GM21515 (cell line): ENCODE measurements around the gene INPP5A.

Experiments
- ATAC-seq: cut with Tn5 transposase; IDR thresholded peaks from one replicate; pipeline ENCODE4 v1.9.1; 2021; ENCODE audit not compliant: unreplicated experiment

INPP5A gene

GRCh38 chr10:132687181-132687892 is 149.8 kb downstream of the INPP5A start:
- no peak for ATAC-seq

DNA sequence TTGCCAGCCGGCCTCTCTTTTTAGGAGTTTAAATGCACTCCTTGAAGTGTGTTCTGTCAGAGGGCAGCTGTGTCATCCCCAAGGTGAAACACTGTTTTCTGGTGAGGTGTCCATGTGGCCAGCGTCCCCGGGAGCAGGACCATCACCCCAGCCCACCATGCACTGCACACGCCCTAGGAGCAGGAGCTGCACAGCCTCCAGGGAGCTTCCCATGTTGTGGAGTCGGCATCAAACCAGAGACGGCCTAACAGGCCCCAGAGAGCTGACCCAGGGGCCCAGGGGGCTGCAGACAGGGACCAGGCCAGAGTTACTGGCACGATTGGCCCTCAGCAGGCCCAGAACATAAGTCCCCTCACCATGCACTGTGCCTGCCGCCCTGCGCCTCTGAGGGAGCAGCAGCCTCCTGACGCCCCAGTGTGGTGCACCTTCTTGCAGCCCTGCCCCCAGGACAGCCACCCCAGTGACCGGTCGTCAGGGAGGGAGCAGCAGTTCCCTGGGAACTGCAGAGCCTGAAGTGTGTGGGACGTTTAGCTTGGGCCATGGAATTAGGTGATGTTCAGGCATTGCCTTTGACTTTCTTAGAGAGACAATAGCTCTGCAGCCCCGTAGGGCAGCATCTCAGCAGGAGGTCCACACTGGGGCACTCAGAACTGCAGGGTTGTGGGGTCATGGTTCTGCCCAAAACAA is 150.4 kb downstream of the INPP5A start:
- no peak for ATAC-seq

DNA sequence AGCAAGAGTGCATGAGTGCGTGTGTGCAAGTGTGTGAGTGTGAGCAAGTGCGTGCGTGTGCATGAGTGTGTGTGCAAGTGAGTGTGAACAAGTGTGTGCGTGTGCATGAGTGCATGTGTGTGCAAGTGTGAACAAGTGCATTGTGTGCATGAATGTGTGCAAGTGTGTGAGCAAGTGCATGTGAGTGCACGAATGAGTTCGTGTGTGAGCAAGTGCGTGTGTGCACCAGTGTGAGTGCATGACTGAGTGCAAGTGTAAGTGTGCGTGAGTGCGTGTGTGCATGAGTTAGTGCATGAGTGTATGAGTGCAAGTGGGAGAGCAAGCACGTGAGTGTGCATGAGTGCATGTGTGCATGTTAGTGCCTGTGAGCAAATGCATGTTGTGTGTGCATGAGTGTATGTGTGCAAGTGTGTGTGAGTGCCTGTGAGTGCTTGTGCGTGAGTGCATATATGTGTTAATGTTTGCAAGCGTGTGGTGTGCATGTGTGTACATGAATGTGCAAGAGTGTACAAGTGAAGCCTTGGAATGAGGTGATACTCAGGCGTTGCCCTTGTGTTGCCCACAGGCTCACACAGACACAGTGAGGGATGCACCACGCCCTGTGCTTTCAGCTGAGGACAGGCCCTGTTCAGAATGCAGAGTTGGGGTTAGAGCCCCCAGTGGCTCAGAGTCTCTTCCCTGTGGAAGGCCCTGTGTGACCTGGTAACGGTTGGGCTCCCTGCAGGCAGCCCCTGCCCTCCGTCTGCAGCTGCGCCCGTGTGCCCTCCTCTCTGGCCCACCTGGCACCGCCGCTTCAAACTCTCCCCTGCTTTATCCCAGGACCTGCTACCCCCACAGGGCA is 151.2 kb downstream of the INPP5A start:
- ATAC-seq: no peak

GRCh38 chr10:132689721-132690360 is 152.3 kb downstream of the INPP5A start:
- no peak for ATAC-seq

- ATAC-seq: no peak
These were observed 152.8 kb downstream of the INPP5A start for GRCh38 chr10:132690401-132690800.

DNA sequence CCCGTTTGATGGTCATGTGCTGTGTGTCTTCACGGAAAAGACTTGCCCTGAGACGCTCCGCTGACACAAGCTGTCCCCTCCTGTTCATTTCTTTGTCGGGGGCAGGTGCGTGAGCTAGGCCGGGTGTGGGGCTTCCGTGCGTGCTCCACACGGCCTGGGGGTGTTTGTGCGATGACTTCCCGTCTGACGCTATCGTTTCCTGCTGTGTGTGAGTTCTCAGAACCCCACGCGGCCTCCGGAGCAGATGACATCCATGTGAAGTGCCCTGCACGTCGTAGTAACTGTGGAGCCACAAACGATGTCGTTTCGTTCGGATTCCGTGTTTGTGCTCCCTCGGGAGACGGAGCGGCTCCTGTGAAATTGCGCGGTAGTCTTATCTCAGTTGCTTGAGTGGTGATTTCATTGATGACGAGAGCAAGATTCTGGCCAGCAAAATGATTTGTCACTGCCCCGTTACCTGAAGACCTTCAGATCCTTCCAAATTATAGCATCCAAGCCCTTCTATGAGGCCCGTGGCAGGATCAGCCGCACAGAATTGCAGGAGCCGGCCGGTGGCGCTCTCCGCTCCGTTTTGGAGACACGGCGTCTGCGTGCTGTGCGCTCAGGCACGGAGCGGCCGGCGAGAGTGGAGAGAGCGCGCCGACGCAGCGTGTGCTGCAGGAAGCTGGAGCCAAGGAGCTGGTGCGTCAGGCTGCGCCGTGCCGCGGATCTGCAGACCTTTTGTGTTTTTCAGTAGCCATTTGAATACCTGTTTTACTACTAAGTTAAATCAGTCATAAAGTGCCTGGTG is 153.4 kb downstream of the INPP5A start:
- no peak for ATAC-seq

- no peak for ATAC-seq
These were observed 154.1 kb downstream of the INPP5A start for GRCh38 chr10:132691711-132692153.

GRCh38 chr10:132692311-132692710 is 154.7 kb downstream of the INPP5A start:
- ATAC-seq: no peak

- no peak for ATAC-seq
These were observed 156.1 kb downstream of the INPP5A start for GRCh38 chr10:132693676-132694075.

DNA sequence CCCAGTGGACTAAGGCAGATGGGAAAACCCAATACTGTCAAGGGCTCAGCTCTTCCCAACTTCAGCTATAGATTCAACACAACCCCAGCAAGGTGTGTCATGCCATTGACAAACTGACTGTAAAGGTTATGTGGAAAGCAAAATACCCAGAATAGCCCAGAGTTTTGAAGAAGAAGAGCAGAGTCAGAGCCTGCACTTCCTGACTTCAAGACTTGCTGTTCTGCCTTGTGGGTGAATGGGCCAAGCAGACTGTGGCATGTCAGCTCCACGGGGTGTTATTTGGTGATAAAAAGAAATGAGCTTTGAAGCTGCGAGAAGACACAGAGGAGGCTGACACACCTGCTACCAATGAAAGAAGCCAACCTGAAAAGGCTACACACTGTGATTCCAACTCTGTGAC is 158.6 kb downstream of the INPP5A start:
- ATAC-seq: no peak

DNA sequence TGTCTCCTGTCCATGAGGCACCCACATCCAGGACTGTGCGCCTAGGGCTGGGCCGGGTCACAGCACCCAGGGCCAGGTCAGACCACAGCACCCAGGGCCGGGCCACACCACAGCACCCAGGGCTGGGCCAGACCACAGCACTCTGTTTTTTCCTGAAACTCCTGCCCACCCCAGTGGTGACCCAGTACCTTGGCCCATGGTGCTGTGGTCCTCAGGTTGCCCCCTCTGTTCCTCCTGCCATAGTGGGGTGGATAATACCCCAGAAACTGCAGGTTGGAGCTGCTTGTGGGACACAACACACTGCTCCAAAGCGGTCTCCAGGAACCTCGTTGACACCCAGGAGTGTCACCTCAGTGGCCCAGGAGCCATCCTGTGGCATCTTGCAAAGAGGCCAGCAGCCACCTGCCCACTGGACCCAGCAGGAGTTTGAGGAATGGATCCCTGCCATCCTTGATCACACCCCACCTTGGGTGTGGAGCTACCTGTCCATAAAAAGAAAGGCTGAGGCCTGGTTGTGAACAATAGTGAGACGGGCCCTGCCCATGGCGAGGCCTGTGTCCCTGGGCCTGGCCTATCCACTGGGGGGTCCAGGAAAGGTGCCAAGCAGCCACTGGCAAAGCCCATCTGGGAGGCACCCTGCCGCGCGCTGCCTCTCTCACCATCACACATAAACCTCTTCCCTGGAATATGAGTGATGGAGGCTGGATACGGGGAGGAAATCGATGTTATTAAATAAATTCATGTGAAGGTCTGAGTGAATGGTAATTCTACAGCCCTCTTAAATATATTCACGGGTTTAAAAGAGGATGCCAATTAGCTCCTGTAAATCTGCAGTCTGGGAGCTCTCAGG is 159.4 kb downstream of the INPP5A start:
- ATAC-seq: no peak

GRCh38 chr10:132697578-132698200 is 160.1 kb downstream of the INPP5A start:
- ATAC-seq: no peak

DNA sequence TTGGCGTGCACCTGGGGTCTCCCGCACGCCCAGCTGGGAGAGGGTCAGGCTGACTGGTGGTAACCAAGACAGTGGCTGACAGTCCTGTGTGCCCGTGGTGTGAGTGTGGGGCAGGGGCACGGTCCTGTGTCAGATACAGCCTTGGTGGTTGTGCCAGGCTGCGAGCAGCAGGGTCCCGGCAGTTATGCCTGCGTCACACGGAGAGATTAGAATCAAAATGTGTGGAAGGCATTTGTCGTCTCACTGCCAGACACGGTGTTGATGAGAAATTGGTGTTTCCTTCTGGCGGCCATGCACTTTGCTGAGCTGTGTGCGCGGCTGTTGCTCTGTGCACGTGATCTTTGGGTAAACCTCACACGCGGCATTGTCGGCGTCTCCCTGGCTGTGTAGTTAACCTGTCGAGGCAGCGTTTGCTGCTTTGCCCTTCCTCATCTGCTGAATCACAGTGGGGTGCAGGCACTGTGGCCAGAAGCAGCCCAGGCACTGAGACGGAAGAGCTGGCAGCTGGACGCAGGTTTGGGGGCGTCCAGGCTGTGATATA is 160.7 kb downstream of the INPP5A start:
- no peak for ATAC-seq

- ATAC-seq: no peak
These were observed 161.3 kb downstream of the INPP5A start for GRCh38 chr10:132698761-132699391.

DNA sequence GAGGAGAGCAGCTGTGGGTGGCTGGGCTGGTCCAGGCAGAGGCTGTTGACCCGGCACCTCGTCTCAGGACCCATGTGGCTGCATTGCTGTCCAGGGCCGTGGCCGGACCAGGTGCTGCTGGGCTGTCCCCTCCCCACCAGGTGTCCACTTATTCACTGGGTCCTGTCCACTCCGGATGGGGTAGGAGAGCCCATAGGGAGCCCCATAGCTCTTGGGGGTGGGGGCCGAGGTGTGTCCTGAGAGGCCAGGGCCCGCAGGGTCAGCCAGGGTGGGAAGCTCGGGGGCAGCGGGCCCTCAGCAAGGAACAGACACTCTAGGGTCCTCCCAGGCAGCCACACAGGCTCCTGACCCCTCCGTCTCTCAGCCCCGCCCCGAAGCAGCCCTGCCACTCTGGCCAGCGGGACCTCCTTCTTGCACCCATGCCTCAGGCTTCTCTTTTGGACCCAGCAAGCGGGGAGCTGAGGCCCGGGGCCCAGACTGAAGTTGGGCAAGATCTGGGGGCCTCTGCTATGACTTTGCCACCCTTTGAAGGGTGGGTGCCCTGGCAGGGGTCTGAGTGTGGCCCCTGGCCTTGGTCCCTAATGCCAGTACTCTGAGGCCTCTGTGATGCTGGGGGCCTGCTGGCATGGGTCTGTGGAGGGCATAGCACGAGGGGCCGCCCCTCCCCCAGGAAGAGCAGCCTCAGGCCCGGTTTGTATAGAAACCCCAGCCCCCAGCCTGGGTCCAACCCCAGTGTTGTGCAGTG is 162.0 kb downstream of the INPP5A start:
- ATAC-seq: no peak

- ATAC-seq: no peak
These were observed 162.8 kb downstream of the INPP5A start for GRCh38 chr10:132700156-132701098.
